ENCODE results near the gene TP53.

TP53 gene

GRCh38 chr17:7673239-7673638 is 14.1 kb downstream of the TP53 start:
- TF ChIP-seq GATA2 (IDR thresholded peaks at IDR 0.05; ENCODE audit: low read depth, low read length): no peak
- no peak for TF ChIP-seq GATA3 (IDR thresholded peaks at IDR 0.05; ENCODE audit: low read depth, low read length)

- TF ChIP-seq GATA3 (IDR thresholded peaks at IDR 0.05; ENCODE audit: low read depth, low read length) (no peak), GATA2 (IDR thresholded peaks at IDR 0.05; ENCODE audit: low read depth, low read length) (no peak)
Observed at GRCh38 chr17:7668482-7668881, 18.8 kb downstream of the TP53 start.

- TF ChIP-seq GATA2 (IDR thresholded peaks at IDR 0.05; ENCODE audit: low read depth, low read length) (no peak), GATA3 (IDR thresholded peaks at IDR 0.05; ENCODE audit: low read depth, low read length) (no peak)
Observed at GRCh38 chr17:7667656-7668406, 19.5 kb downstream of the TP53 start.

- TF ChIP-seq GATA3 (IDR thresholded peaks at IDR 0.05; ENCODE audit: low read depth, low read length) (no peak), GATA2 (IDR thresholded peaks at IDR 0.05; ENCODE audit: low read depth, low read length) (no peak)
Observed at GRCh38 chr17:7656958-7657609, 30.2 kb downstream of the TP53 start.

GRCh38 chr17:7655541-7655840 is 31.8 kb downstream of the TP53 start:
- TF ChIP-seq GATA3 (IDR thresholded peaks at IDR 0.05; ENCODE audit: low read depth, low read length) (no peak), GATA2 (IDR thresholded peaks at IDR 0.05; ENCODE audit: low read depth, low read length) (no peak)

GRCh38 chr17:7654832-7655540 is 32.3 kb downstream of the TP53 start:
- TF ChIP-seq GATA2 (IDR thresholded peaks at IDR 0.05; ENCODE audit: low read depth, low read length): no peak
- TF ChIP-seq GATA3 (IDR thresholded peaks at IDR 0.05; ENCODE audit: low read depth, low read length): no peak

GRCh38 chr17:7652388-7653356 is 34.6 kb downstream of the TP53 start:
- no peak for TF ChIP-seq GATA2 (IDR thresholded peaks at IDR 0.05; ENCODE audit: low read depth, low read length)
- no peak for TF ChIP-seq GATA3 (IDR thresholded peaks at IDR 0.05; ENCODE audit: low read depth, low read length)

GRCh38 chr17:7651665-7652387 is 35.5 kb downstream of the TP53 start:
- TF ChIP-seq GATA2 (IDR thresholded peaks at IDR 0.05; ENCODE audit: low read depth, low read length): no peak
- no peak for TF ChIP-seq GATA3 (IDR thresholded peaks at IDR 0.05; ENCODE audit: low read depth, low read length)

GRCh38 chr17:7651097-7651664 is 36.1 kb downstream of the TP53 start:
- TF ChIP-seq GATA2 (IDR thresholded peaks at IDR 0.05; ENCODE audit: low read depth, low read length) (no peak), GATA3 (IDR thresholded peaks at IDR 0.05; ENCODE audit: low read depth, low read length) (no peak)

GRCh38 chr17:7650509-7651096 is 36.7 kb downstream of the TP53 start, which contains the start of gene ATP1B2:
TSS of gene ATP1B2 (plus strand) at chr17:7650926. CDS start at chr17:7651519, 593 bp downstream.
- no peak for TF ChIP-seq GATA3 (IDR thresholded peaks at IDR 0.05; ENCODE audit: low read depth, low read length)
- TF ChIP-seq GATA2 (IDR thresholded peaks at IDR 0.05; ENCODE audit: low read depth, low read length): no peak

- TF ChIP-seq GATA2 (IDR thresholded peaks at IDR 0.05; ENCODE audit: low read depth, low read length): no peak
- no peak for TF ChIP-seq GATA3 (IDR thresholded peaks at IDR 0.05; ENCODE audit: low read depth, low read length)
Observed at GRCh38 chr17:7647018-7647417, 40.3 kb downstream of the TP53 start.

GRCh38 chr17:7646457-7646856 is 40.8 kb downstream of the TP53 start:
- TF ChIP-seq GATA2 (IDR thresholded peaks at IDR 0.05; ENCODE audit: low read depth, low read length) (no peak), GATA3 (IDR thresholded peaks at IDR 0.05; ENCODE audit: low read depth, low read length) (no peak)
